GM12865 (cell line): ENCODE data around the gene RRP8.

Experiments
- DNase-seq: peaks from one replicate; pipeline ENCODE4 v3.0.0; 2010; ENCODE audit warnings: low read depth
- H3K4me3 ChIP-seq: 2 replicates; pipeline ENCODE4 v1.5.1; 2011; ENCODE audit warnings: mild to moderate bottlenecking, low read depth, low read length, control low read depth
- CTCF ChIP-seq: IDR thresholded peaks from 2 replicates; pipeline ENCODE4 v1.5.1; 2011; ENCODE audit warnings: low read length, control low read depth, low read depth, inconsistent platforms; ENCODE audit not compliant: insufficient read depth; ENCODE audit errors: missing control alignments

RRP8 gene

GRCh38 chr11:6567371-6567745 lies 36.1 kb downstream of the RRP8 start:
- H3K4me3 ChIP-seq = no peak overlapping the region
- TF ChIP-seq CTCF = no peak
- no peak for DNase-seq

- no peak overlapping the region for H3K4me3 ChIP-seq
- TF ChIP-seq CTCF = no peak
- DNase-seq = no peak
Observed at GRCh38 chr11:6566704-6567370, 36.6 kb downstream of the RRP8 start.

GRCh38 chr11:6565988-6566703 lies 37.3 kb downstream of the RRP8 start:
- no peak for DNase-seq
- TF ChIP-seq CTCF = no peak
- no peak overlapping the region for H3K4me3 ChIP-seq

GRCh38 chr11:6565325-6565724 lies 38.1 kb downstream of the RRP8 start:
- TF ChIP-seq CTCF = no peak
- no peak overlapping the region for H3K4me3 ChIP-seq
- DNase-seq = no peak

- no peak for TF ChIP-seq CTCF
- no peak for DNase-seq
Observed at GRCh38 chr11:6563667-6564066, 39.7 kb downstream of the RRP8 start.

GRCh38 chr11:6563121-6563619 lies 40.2 kb downstream of the RRP8 start:
- H3K4me3 ChIP-seq = no peak overlapping the region
- no peak for TF ChIP-seq CTCF
- no peak for DNase-seq

More at GRCh38 chr11:6563667-6564066, 39.7 kb downstream of the RRP8 start:
- no peak overlapping the region for H3K4me3 ChIP-seq

- no peak overlapping the region for H3K4me3 ChIP-seq
- DNase-seq = no peak
- TF ChIP-seq CTCF = no peak
Observed at GRCh38 chr11:6561288-6561687, 42.1 kb downstream of the RRP8 start.
